NOMO-1 treated with DMSO at 0.1 percent for 48 hours (cell line): ENCODE measurements around the gene EWSR1.

Source experiments
- DNase-seq: peaks from one replicate; lab custom pipeline; 2025; ENCODE audit not compliant: unreplicated experiment; lab: John Stamatoyannopoulos, UW

EWSR1 gene

GRCh38 chr22:29315286-29316140, 47.4 kb downstream of the EWSR1 start, which contains the start of gene RASL10A:
TSS of gene RASL10A (minus strand) at chr22:29315697. CDS start at chr22:29315246, 451 bp downstream.
- DNase-seq: no peak

- no peak for DNase-seq
Measured at GRCh38 chr22:29316141-29316828, 48.2 kb downstream of the EWSR1 start.

- DNase-seq: no peak
Measured at GRCh38 chr22:29317827-29318454, 49.9 kb downstream of the EWSR1 start.

- DNase-seq: no peak
Measured at GRCh38 chr22:29319072-29319471, 51.0 kb downstream of the EWSR1 start.

- DNase-seq: no peak
Measured at GRCh38 chr22:29320546-29320945, 52.5 kb downstream of the EWSR1 start.

GRCh38 chr22:29323641-29324040, 55.6 kb downstream of the EWSR1 start:
- no peak for DNase-seq

- no peak for DNase-seq
Measured at GRCh38 chr22:29325356-29325755, 57.3 kb downstream of the EWSR1 start.

- no peak for DNase-seq
Measured at GRCh38 chr22:29325785-29326315, 57.8 kb downstream of the EWSR1 start.

- no peak for DNase-seq
Measured at GRCh38 chr22:29326481-29326880, 58.4 kb downstream of the EWSR1 start.

- no peak for DNase-seq
Measured at GRCh38 chr22:29327089-29327764, 59.2 kb downstream of the EWSR1 start.

GRCh38 chr22:29328055-29328454, 60.0 kb downstream of the EWSR1 start:
- no peak for DNase-seq

- no peak for DNase-seq
Measured at GRCh38 chr22:29328566-29329500, 60.8 kb downstream of the EWSR1 start.

- DNase-seq: no peak
Measured at GRCh38 chr22:29329581-29329980, 61.5 kb downstream of the EWSR1 start.

- DNase-seq: no peak
Measured at GRCh38 chr22:29330291-29330690, 62.2 kb downstream of the EWSR1 start.

- DNase-seq: peak; percentile 100
Measured at GRCh38 chr22:29330753-29331152, 62.7 kb downstream of the EWSR1 start.

- no peak for DNase-seq
Measured at GRCh38 chr22:29331213-29331612, 63.1 kb downstream of the EWSR1 start.

- no peak for DNase-seq
Measured at GRCh38 chr22:29331658-29332300, 63.7 kb downstream of the EWSR1 start.

GRCh38 chr22:29332886-29333496, 64.9 kb downstream of the EWSR1 start:
- DNase-seq: no peak

- no peak for DNase-seq
Measured at GRCh38 chr22:29334148-29334547, 66.1 kb downstream of the EWSR1 start.
